Prostate gland (tissue), 2 donors: ENCODE data around the gene GAL3ST1. TPM values are rescaled to one million over a fixed set of nuclear protein-coding genes. Genes with fewer than 3 reads are reported as not detected.

Experiments
- DNase-seq: peaks from one replicate; pipeline ENCODE4 v3.0.0-alpha.2; 2019; ENCODE audit warnings: low spot score
- H3K27ac ChIP-seq, 2 donors: fragments of 200-600 bp; sonication (generic); 2 replicates each; pipeline ENCODE4 v1.5.1; 2017 to 2019
- H3K27me3 ChIP-seq: fragments of 200-600 bp; sonication (generic); replicated peaks from 2 replicates; pipeline ENCODE4 v1.5.1; 2019; ENCODE audit not compliant: insufficient read depth
- H3K36me3 ChIP-seq, 2 donors: fragments of 200-600 bp; sonication (generic); 1 replicate in 1 of 2; 2 replicates in 1 of 2; pipeline versions ENCODE4 v1.5.1 to v1.8.1; 2017 to 2019
- H3K4me1 ChIP-seq: fragments of 200-600 bp; sonication (generic); replicated peaks from 2 replicates; pipeline ENCODE4 v1.5.1; 2019
- H3K4me3 ChIP-seq, 2 donors: fragments of 200-600 bp; sonication (generic); 2 replicates each; pipeline ENCODE4 v1.5.1; 2017 to 2019
- H3K9me3 ChIP-seq: fragments of 200-600 bp; sonication (generic); 2 replicates; pipeline ENCODE4 v1.5.1; 2017
- CTCF ChIP-seq, 4 experiments: fragments of 200-600 bp in 2 of 4; fragments of 450-650 bp in 2 of 4; sonication (generic) in 2 of 4; IDR thresholded peaks; 1 replicate in 3 of 4; 2 replicates in 1 of 4; pipeline ENCODE4 v1.5.1; 2016 to 2019; ENCODE audit warnings: antibody characterized with exemption in 4 of 4, mild to moderate bottlenecking in 2 of 4, moderate library complexity in 2 of 4
- POLR2A ChIP-seq: fragments of 450-650 bp; IDR thresholded peaks from one replicate; pipeline ENCODE4 v1.6.1; 2016; ENCODE audit warnings: antibody characterized with exemption, mild to moderate bottlenecking
- POLR2AphosphoS5 ChIP-seq: sonication (generic); formaldehyde crosslinking; IDR thresholded peaks from one replicate; pipeline ENCODE4 v1.6.1; 2017; ENCODE audit warnings: antibody characterized with exemption
- WGBS: methylation state at CpG from one replicate; pipeline ENCODE4 v1.1.5; 2018; 5-methylcytosine and 5-hydroxymethylcytosine counted together
- intact Hi-C: fragments of 100-400 bp; cut with DNase I; formaldehyde crosslinking; loops from one replicate; pipeline ENCODE4 v1.14.2; 2022
- total RNA-seq, 2 donors: library from RNA; depleted of rRNA; stranded (reverse); fragments of >200 nt; gene quantifications; one replicate each; pipeline ENCODE4 v1.1.0, GENCODE V29; 2016

The GAL3ST1 gene
- total RNA-seq, 2 donors from 2014 or later: 1.1 to 9.7 TPM

- 76% methylated on average over 8 of the region's 8 CpGs for WGBS
- Histone ChIP-seq H3K36me3 (no peaks in the 10 kb centered on the region), H3K4me1 (no peaks in the 10 kb centered on the region), H3K27me3 (no peaks in the 10 kb centered on the region), H3K9me3 (no peaks in the 10 kb centered on the region), H3K27ac (no peak overlapping the region), H3K4me3 (no peak overlapping the region)
- DNase-seq: no peak
- TF ChIP-seq POLR2A (no peak), POLR2AphosphoS5 (no peak), CTCF (IDR thresholded peaks at IDR 0.05) (no peak)
- intact Hi-C loops: no loop called here
Observed at GRCh38 chr22:30523646-30524489, 50.6 kb downstream of the GAL3ST1 start.

GRCh38 chr22:30521368-30522156 lies 52.9 kb downstream of the GAL3ST1 start:
- DNase-seq: no peak
- H3K27me3 ChIP-seq: no peaks in the 10 kb centered on the region
- TF ChIP-seq POLR2A (no peak), CTCF (IDR thresholded peaks at IDR 0.05) (no peak), POLR2AphosphoS5 (no peak)
- intact Hi-C loops: no loop called here
- no peak overlapping the region for H3K4me3 ChIP-seq
- H3K4me1 ChIP-seq: no peaks in the 10 kb centered on the region
- H3K27ac ChIP-seq: no peak overlapping the region
- WGBS: 72% methylated on average over 5 of the region's 5 CpGs
- no peaks in the 10 kb centered on the region for H3K36me3 ChIP-seq
- H3K9me3 ChIP-seq: no peaks in the 10 kb centered on the region

- Histone ChIP-seq H3K36me3 (no peaks in the 10 kb centered on the region), H3K4me3 (no peak overlapping the region), H3K27ac (no peak overlapping the region), H3K4me1 (no peaks in the 10 kb centered on the region), H3K27me3 (no peaks in the 10 kb centered on the region), H3K9me3 (no peaks in the 10 kb centered on the region)
- intact Hi-C loops: no loop called here
- TF ChIP-seq CTCF (IDR thresholded peaks at IDR 0.05) (no peak), POLR2A (no peak), POLR2AphosphoS5 (no peak)
- WGBS: 88% methylated on average over 6 of the region's 7 CpGs
- DNase-seq: no peak
Observed at GRCh38 chr22:30519842-30520425, 54.5 kb downstream of the GAL3ST1 start.

- Histone ChIP-seq H3K27ac (no peak overlapping the region), H3K27me3 (no peaks in the 10 kb centered on the region), H3K9me3 (no peaks in the 10 kb centered on the region), H3K4me1 (no peaks in the 10 kb centered on the region), H3K4me3 (no peak overlapping the region), H3K36me3 (no peaks in the 10 kb centered on the region)
- 68% methylated on average over 5 of the region's 5 CpGs for WGBS
- TF ChIP-seq CTCF (IDR thresholded peaks at IDR 0.05) (no peak), POLR2A (no peak), POLR2AphosphoS5 (no peak)
- no peak for DNase-seq
- intact Hi-C loops: no loop called here
Observed at GRCh38 chr22:30516731-30517130, 57.7 kb downstream of the GAL3ST1 start.
